ENCODE measurements around the gene SPIC. TPM values are rescaled to one million over a fixed set of nuclear protein-coding genes. Genes with fewer than 3 reads are reported as not detected.
A peak's percentile ranks its signal among the peaks of the same experiment; 100 is the strongest.
"Not testable (repeated sequence)": the region's sequence is repeated elsewhere in the genome, so short reads cannot be mapped to it uniquely, and the experiment has no call there.

SPIC gene
- total RNA-seq, result not detected
- long read RNA-seq, result 0 reads

- DNase-seq (no peak), ATAC-seq (no peak)
- intact Hi-C loops (cut with micrococcal nuclease), result no loop called here
Measured at GRCh38 chr12:101474711-101475386, at the start of gene SPIC. Gene SPIC (plus strand): TSS chr12:101475336. CDS start chr12:101476905, 1,569 bp downstream.

- no peak for DNase-seq
Measured at GRCh38 chr12:101430456-101430855, 44.7 kb upstream of the SPIC start.

GRCh38 chr12:101436136-101436535 is 39.0 kb upstream of the SPIC start:
- intact Hi-C loops (cut with micrococcal nuclease), result no loop called here
- no peak for DNase-seq
- ATAC-seq, result no peak

More at GRCh38 chr12:101430456-101430855, 44.7 kb upstream of the SPIC start:
- ATAC-seq, result no peak
- intact Hi-C loops (cut with micrococcal nuclease), result no loop called here

- no peak for ATAC-seq
- intact Hi-C loops (cut with micrococcal nuclease), result no loop called here
- no peak for DNase-seq
Measured at GRCh38 chr12:101439236-101439635, 35.9 kb upstream of the SPIC start.

- no peak for ATAC-seq
- DNase-seq, result no peak
- intact Hi-C loops (cut with micrococcal nuclease), result no loop called here
Measured at GRCh38 chr12:101441461-101442224, 33.5 kb upstream of the SPIC start.

- intact Hi-C loops (cut with micrococcal nuclease), result no loop called here
- ATAC-seq, result no peak
- DNase-seq, result no peak
Measured at GRCh38 chr12:101455685-101456084, 19.5 kb upstream of the SPIC start.

GRCh38 chr12:101459642-101460346 is 15.3 kb upstream of the SPIC start:
- ATAC-seq (peak; percentile 14), DNase-seq (no peak)
- intact Hi-C loops (cut with micrococcal nuclease), result no loop called here

GRCh38 chr12:101468948-101469347 is 6.2 kb upstream of the SPIC start:
- intact Hi-C loops (cut with micrococcal nuclease), result no loop called here
- DNase-seq (no peak), ATAC-seq (no peak)

GRCh38 chr12:101470939-101471338 is 4.2 kb upstream of the SPIC start:
- ATAC-seq (no peak), DNase-seq (no peak)
- intact Hi-C loops (cut with micrococcal nuclease), result no loop called here

GRCh38 chr12:101471878-101472277 is 3.3 kb upstream of the SPIC start:
- intact Hi-C loops (cut with micrococcal nuclease); ATAC-seq; DNase-seq: not testable (repeated sequence)

GRCh38 chr12:101474248-101474647 is 888 bp upstream of the SPIC start:
- DNase-seq (no peak), ATAC-seq (no peak)
- intact Hi-C loops (cut with micrococcal nuclease), result no loop called here

GRCh38 chr12:101475751-101476305 is 692 bp downstream of the SPIC start:
- ATAC-seq, result no peak
- DNase-seq, result no peak
- intact Hi-C loops (cut with micrococcal nuclease), result no loop called here

GRCh38 chr12:101480849-101481248 is 5.7 kb downstream of the SPIC start:
- DNase-seq (no peak), ATAC-seq (no peak)
- intact Hi-C loops (cut with micrococcal nuclease), result no loop called here

- no peak for DNase-seq
- ATAC-seq, result no peak
- intact Hi-C loops (cut with micrococcal nuclease), result no loop called here
Measured at GRCh38 chr12:101485021-101485420, 9.9 kb downstream of the SPIC start.

GRCh38 chr12:101488469-101488868 is 13.3 kb downstream of the SPIC start:
- intact Hi-C loops (cut with micrococcal nuclease), result no loop called here
- ATAC-seq, result no peak
- no peak for DNase-seq

GRCh38 chr12:101490286-101490920 is 15.3 kb downstream of the SPIC start:
- ATAC-seq (peak; percentile 83), DNase-seq (no peak)
- intact Hi-C loops (cut with micrococcal nuclease), result no loop called here

GRCh38 chr12:101491329-101491728 is 16.2 kb downstream of the SPIC start:
- ATAC-seq (peak; percentile 51), DNase-seq (no peak)
- intact Hi-C loops (cut with micrococcal nuclease), result no loop called here

GRCh38 chr12:101493556-101493955 is 18.4 kb downstream of the SPIC start:
- intact Hi-C loops (cut with micrococcal nuclease), result no loop called here
- DNase-seq, result no peak
- no peak for ATAC-seq

- intact Hi-C loops (cut with micrococcal nuclease), result no loop called here
- DNase-seq, result no peak
- ATAC-seq, result peak; percentile 23
Measured at GRCh38 chr12:101498252-101498651, 23.1 kb downstream of the SPIC start.

All from left ventricle myocardium superior (tissue), 1 donor.